GM18517 (cell line): ENCODE results near the gene IL17RD.

Experiments
- ATAC-seq: cut with Tn5 transposase; IDR thresholded peaks from one replicate; pipeline ENCODE4 v1.9.1; 2021; ENCODE audit warnings: mild to moderate bottlenecking, moderate library complexity; ENCODE audit not compliant: unreplicated experiment

Gene IL17RD

DNA sequence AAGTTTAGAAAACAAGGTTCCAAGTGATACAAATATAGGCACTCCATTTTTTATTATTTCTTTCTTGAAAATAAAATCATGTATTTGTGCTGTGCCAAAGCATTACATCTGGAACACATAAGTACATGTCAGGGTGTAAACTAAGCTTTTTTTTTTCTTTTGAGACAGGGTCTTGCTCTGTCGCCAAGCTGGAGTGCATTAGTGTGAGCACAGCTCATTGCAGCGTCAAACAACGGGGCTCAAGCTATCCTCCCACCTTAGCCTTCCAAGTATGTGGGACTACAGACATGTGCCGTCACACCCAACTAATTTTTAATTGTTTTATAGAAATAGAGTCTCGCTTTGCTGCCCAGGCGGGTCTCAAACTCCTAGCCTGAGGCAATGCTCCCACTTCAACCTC, 95.7 kb downstream of the IL17RD start:
- ATAC-seq: no peak

DNA sequence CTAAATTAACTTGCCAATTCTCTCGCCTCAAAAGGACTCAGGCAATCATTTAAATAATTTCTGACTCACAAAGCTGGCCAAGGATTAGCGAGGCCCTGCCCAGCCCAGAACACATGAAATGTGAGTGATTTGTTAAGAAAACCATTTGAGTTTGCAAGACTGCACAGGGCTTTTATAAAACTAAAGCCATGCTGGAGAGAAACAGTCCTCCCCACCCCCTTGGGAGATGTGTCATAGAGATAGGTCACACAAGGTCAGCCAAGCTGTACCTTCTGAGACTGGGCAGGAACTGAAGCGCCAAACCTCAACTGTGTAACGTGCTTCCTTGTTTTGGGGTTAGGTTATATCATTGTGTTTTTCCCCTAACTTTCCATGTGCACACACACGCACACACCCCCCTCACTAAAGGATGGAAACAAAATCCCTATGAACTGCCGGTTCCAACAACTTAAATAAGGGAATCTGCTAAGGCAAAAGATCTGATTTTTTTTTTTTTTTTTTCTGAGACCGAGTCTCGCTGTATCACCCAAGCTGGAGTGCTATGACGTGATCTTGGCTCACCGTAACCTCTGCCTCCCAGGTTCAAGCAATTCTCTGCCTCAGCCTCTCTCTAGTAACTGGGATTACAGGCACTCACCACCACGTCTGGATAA, 96.6 kb downstream of the IL17RD start:
- ATAC-seq: peak; percentile 98

DNA sequence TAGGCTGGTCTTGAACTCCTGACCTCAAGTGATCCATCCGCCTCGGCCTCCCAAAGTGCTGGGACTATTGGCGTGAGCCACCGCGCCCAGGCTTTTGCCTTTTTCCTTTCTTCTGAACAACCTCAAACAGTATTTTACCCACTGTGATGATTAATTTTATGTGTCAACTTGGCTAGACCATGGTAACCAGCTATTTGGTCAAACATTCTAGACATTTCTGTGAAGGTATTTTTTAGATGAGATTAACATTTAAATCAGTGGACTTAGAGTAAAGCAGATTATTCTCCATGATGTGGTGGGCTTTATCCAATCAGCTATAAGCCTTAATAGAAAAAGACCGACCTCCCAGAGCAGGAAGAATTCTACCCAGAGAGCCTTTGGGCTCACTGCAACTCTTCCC, 98.7 kb downstream of the IL17RD start:
- no peak for ATAC-seq

DNA sequence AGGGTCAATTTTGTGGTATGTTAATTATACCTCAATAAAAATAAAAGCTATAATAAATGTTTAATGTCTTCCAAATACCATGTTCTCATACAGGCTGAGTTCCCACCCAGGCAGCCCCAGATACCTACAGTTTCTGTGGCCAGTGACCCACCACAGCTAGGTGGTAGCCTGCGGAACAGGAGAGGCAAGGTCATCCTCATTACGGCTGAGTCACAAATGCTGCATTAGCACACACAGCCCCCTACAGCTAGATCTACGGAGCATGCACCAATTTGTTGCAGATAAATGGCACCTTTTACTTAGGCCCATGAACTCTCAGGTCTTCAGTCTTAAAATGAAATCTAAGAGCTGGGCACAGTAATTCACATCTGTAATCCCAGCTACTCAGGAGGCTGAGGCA, 99.6 kb downstream of the IL17RD start:
- ATAC-seq: no peak

DNA sequence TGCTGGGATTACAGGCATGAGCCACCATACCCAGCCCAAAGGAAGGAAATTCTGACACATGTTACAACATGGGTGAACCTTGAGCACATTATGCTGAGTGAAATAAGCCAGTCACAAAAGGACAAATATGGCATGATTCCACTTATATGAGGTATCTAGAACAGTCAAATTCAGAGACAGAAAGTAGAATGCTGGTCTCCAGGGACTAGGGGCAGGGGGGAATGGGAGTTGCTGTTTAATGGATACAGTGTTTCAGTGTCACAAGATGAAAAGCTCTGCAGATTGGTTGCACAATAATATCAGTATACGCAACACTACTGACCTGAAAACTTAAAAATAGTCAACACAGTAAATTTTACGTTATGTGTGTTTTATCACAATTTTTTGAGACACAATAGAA, 100.6 kb downstream of the IL17RD start:
- ATAC-seq: no peak

DNA sequence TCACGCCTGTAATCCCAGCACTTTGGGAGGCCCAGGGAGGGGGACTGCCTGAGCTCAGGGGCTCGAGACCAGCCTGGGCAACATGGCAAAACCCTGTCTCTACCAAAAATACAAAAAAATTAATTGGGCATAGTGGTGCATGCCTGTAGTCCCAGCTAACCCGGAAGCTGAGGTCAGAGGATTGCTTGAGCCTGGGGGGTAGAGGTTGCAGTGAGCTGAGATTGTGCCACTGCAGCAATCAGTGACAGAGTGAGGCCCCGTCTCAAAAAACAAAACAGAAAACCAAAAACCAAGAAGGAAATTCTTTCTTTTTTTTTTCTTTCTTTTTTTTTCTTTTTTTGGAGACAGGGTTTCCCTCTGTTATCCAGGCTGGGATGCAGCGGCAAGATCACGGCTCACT, 101.2 kb downstream of the IL17RD start:
- ATAC-seq: no peak

DNA sequence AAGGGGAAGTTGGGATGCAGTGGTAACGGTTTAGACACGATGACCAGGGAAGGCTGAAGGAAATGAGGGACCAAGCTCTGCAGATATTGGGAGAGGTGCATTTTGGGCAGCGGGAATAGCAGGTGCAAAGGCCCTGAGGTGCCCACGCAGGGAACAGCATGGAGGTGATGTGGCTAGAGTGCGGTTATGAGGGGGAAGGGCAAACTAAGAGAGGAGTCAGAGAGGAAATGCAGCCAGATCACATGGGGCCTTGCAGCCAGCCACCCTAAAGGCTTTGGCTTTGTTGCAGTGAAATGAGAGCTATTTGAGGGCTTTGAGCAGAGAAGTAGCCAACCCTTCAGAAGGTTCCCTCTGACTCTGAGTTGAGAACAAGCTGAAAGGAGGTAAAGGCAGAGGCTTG, 102.1 kb downstream of the IL17RD start:
- no peak for ATAC-seq

DNA sequence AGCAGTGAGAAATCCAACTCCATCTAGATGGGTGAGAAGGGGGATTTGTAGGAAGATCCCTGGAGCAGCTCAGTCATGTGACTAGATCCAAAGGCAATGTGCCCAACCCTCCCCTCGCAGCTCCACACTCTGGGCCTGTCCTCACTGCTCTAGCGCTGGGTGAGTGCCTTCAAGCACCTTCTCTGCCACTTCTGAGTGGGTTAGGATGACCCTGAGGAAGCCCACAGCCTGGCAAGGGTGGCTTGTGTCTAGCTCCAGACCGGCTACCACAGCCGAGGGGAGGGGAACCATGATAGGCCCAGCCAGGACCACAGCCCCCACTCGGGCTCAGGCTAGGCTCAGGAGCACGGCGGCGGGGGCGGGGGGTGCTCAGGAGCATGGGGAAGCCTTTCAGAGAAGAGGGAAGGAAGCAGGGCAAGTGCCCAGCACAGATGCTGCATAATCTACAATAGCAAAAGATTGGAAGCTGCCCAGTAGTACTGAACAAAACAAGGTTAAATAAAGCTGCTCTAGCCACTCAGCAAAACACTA, 103.0 kb downstream of the IL17RD start:
- no peak for ATAC-seq

DNA sequence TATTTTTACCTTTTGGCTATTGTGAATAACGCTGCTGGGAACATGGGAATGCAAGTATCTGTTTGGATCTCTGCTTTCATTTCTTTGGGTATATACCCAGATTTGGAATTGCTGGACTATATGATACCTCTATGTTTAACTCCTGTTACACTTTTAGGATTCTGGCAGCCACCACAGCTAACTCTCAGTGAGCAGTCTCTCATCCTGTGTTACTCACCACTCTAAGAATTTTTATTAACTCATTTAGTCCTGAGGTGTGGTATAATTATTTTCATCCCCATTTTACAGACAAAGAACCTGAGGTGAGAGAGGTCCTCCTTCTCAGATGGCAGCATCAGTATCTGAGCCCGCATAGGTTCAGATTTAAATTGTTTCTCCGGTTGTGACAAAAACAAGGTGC, 103.6 kb downstream of the IL17RD start:
- no peak for ATAC-seq

DNA sequence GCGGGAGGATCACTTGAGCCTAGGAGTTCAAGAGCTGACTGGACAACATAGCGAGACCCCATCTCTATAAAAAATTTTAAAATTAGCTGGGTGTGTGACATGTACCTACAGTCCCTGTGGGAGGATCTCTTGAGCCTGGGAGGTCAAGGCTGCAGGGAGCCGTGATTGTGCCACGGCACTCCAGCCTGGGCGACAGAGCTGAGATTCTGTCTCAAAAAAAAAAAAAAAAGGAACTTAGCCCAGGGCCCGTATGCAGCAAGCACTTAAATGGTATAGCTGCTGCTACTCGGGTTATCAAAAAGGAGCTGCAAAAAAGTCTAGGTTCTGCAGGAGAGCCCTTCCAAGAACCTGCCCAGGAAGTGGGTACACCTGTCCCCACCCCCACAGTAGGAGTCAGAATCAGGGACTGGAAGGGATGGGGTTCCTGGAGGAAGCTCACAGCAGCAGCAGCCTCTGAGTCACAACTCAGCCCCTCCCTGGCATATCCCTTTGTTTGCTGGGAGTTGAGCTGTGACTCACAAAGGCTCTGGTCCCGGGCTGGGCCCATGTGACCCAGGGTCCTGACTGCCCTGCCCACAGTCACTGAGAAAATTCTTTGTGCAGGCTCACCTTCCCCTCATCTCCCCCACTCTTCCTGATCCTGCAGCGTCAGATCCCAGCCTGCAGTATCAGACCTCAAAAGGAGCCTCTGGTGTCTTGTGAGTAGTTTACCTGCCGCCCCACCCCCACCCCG, 104.9 kb downstream of the IL17RD start, which contains the start of gene SPATA12:
SPATA12 (plus strand) TSS at position 576 of the 733 bp plus-strand sequence. CDS start 13,031 bp downstream, outside the sequence.
- no peak for ATAC-seq

DNA sequence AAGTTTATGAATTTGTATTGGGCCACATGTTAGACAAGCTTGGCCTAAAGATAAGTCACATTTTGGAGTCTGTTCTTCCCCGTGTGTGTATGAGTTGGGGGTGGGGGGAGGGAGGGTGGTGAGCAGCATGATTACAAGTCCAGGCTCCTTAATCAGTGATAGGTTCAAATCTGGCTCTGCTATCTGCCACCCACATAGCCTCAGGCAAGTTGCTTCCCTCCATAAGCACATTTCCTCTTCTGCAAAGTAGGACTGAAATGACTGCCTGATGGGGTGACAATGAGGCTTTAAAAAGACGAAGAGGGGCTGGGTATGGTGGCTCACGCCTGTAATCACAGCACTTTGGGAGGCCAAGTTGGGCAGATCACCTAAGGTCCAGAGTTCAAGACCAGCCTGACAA, 105.7 kb downstream of the IL17RD start:
- no peak for ATAC-seq

DNA sequence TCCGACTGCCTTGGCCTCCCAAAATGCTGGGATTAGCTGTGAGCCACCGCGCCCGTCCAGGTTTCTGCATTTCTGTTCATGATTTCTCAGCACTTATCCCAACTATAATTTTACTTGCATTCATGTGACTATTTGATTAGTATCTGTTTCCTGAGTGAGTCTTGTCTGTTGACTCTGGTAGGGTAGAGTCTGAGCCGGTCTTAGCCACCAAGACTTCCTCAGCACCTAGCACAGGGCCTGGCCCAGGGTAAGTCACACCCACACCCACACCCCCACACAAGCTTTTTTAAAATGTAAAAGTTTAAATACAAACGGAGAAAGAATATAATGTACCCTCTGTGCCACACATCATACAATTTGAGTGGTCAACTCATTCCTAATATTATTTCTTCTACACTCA, 107.8 kb downstream of the IL17RD start:
- ATAC-seq: no peak

DNA sequence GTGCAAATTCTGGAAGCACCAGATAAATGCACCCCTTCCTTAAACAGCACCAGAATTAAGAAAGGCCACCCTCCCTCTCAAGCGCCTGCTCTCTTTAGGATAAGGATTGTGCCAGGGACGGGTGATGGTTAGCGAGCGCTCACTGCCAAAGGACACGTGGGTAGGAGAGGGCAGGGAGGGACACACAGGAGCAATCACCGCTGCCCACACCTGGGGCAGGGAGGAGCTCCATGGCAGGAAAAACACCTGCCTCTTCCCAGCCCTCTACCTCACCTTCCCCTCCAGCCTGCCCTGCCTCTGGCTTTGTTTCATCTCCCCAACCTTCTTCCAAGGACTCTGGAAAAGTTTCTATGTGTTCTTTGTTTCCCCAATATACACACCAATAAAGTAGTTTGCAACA, 112.0 kb downstream of the IL17RD start:
- ATAC-seq: no peak

DNA sequence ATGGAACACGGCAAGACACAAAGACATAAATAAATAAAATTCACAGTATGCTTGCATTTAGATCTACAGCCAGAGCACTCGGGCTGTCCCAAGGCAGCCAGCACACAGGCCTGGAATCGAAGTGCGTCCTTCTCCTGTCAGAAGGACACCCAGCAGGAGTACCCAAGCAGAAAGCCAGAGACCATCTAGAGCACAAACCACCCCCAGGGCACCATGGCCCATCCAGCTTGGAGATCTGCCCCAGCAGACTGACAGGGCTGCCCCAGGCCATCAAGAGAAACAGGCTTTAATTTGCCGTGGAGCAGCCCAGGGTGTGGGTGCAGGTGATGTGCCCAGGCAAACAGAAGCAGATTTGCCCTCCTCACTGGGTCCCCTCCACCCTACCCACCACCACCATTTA, 112.5 kb downstream of the IL17RD start:
- no peak for ATAC-seq

DNA sequence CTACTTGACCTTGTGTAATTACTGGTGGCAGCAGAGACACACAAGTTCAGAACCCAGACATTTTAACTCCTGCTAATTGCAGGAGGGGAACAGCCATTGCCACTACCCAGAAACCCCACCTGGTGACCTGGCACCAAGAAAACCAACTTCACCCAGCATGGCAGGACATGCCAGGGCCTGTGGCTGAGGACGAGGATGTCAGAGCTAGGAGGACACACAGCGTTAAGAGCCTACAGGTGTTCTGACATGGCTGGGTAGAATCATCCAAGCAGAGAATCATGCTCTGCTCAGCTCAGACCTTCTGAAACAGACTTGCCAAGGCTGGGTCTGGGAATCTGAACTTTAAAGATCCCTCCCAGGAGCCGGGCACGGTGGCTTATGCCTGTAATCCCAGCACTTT, 116.4 kb downstream of the IL17RD start:
- ATAC-seq: no peak

DNA sequence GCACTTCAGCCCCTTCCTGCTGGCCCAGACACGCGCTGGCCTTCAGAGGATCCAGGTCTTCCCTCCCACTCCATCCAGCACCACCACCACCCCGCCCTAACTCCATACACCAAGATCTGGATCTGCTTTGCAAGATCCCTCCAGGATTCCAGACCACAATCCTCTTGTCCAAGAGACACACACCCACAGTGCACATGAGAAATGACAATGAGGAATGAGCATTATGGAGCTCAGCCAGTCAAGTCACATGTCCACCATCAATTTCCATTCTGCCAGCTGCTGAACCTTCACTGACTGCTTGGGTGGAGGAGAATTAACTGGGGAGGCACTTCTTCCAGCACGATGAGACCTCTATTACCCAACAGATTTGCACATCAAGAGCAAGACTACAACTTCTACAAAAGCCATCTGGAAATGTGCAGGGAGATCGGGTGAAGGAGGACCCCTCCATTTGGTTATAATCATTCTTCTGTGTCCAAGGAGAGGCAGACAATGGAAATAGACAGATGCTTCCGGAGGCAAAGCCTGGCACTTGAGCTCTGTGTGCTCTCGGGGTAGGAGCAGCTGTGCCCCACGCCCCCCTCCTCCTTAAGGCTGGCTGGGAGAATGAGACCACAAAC, 117.0 kb downstream of the IL17RD start:
- ATAC-seq: no peak

DNA sequence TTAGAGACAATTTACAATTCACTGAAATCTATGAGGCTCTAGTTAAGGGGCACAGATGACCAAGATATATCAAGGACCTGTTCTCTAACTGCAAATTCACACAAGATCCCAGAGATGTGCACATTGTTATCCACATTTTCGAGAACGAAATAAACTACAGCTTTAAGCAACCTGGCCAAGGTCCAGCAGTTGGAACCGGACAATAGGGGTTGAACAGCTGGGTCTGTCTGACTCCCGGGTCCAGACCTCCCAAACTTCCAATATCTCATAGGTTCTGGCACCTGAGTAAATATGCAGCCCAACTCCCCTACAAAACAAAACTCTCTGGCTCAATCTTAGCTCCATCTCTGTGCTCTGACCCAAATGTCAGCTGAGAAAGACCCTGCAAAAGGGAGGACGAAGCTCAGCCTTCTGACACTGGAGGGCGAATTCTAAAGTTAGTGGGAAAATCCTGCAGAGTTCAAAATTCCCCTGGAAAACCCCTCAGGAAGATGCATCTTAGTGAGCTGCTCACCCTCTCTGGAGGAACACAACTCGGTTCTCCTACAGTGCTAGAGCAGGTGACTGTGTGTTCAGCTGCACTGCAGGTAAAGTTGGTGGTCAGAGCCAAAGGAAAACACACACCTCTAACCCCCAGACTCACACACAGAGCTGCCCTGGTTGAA, 118.9 kb downstream of the IL17RD start:
- ATAC-seq: no peak

DNA sequence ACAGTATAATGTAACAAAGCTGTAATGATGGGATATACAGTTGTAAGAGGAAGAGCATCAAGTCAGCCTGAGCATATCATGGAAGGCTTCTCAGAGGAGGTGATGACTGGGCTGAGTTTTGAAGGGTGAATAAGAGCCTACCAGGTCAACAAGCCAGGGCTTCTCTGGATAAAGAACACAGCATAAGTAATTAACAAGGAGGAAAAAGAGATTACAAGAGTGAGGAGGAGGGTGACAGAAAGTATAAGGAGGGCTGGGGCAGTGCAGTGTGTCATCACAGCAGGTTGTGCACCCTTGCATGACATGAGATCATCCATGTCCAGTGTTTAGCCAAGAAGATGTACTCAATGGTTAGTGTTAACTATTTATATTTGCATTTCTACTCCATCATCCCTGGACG, 121.6 kb downstream of the IL17RD start:
- ATAC-seq: no peak

DNA sequence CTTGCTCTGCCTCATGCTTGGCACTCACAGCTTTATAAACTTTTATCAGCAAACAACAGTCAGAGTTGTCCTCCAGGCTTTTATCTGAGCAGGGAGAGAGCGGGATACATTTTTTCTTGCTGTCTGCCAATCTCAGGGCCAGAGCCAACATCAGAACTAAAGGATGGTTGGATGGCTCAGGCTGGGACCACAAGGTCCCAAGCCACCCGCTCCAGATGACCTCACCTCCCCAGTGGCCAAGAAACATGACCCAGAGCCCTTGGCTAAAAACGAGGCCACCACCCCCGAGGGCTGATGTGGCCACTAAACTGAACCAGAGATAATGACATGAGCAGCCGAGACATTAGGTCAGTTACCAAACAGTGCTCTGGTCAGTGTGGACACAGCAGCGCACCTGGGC, 123.5 kb downstream of the IL17RD start:
- no peak for ATAC-seq
